SJSA1 (cell line): ENCODE data around the gene NUMBL. TPM values are rescaled to one million over a fixed set of nuclear protein-coding genes. Genes with fewer than 3 reads are reported as not detected.
A peak's percentile ranks its signal among the peaks of the same experiment; 100 is the strongest.

Experiments used
- DNase-seq, 2 experiments: peaks; one replicate each; pipeline ENCODE4 v3.0.0-alpha.2; 2015 to 2020; ENCODE audit warnings: low spot score in 2 of 2, low read depth in 1 of 2
- H3K27ac ChIP-seq: fragments of 250-450 bp; sonication (Bioruptor Pico); 2 replicates; pipeline ENCODE4 v1.5.1; 2020; ENCODE audit warnings: mild to moderate bottlenecking, moderate library complexity
- H3K27me3 ChIP-seq: fragments of 250-450 bp; sonication (Bioruptor Pico); replicated peaks from 2 replicates; pipeline ENCODE4 v1.5.1; 2020; ENCODE audit warnings: mild to moderate bottlenecking, moderate library complexity
- H3K36me3 ChIP-seq: fragments of 250-450 bp; sonication (Bioruptor Pico); 2 replicates; pipeline ENCODE4 v1.5.1; 2020; ENCODE audit warnings: mild to moderate bottlenecking
- H3K4me1 ChIP-seq: fragments of 250-450 bp; sonication (Bioruptor Pico); replicated peaks from 2 replicates; pipeline ENCODE4 v1.6.1; 2021; ENCODE audit warnings: mild to moderate bottlenecking
- H3K4me3 ChIP-seq: fragments of 250-450 bp; sonication (Bioruptor Pico); 2 replicates; pipeline ENCODE4 v1.5.1; 2020; ENCODE audit warnings: mild to moderate bottlenecking
- H3K9me3 ChIP-seq: fragments of 250-450 bp; sonication (Bioruptor Pico); replicated peaks from 2 replicates; pipeline ENCODE4 v1.5.1; 2020; ENCODE audit warnings: mild to moderate bottlenecking
- total RNA-seq: library from RNA; depleted of rRNA; stranded (reverse); fragments of >200 nt; shearing (Covaris generic); gene quantifications from 2 replicates; pipeline ENCODE4 v1.2.3, GENCODE V29; 2014

Gene NUMBL
- total RNA-seq, 1 experiment from 2014 or later, result 14.7 TPM

DNA sequence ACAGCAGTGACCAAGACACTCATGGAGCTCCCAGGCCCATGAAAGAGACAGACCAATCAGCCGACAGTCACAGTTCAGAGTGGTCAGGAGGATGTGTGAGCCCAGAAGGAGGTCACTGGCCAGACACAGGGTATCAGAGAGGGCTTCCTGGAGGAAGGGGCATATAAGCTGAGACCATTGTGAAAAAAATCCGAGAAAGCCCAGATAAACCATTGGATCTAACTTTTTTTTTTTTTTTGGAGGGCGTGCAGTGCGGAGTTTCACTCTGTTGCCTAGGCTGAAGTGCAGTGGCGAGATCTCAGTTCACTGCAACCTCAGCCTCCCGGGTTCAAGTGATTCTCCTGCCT lies 30.7 kb upstream of the NUMBL start:
- Histone ChIP-seq H3K27me3 (no peaks in the 10 kb centered on the region), H3K36me3 (peaks cover 8% of the 10 kb centered on the region; the same call in 1 of the 2 replicates), H3K4me1 (peaks cover 22% of the 10 kb centered on the region), H3K27ac (no peak overlapping the region), H3K9me3 (no peaks in the 10 kb centered on the region), H3K4me3 (no peak overlapping the region)
- DNase-seq, result no peak

- no peaks in the 10 kb centered on the region for H3K27me3 ChIP-seq
- H3K27ac ChIP-seq, result no peak overlapping the region
- H3K36me3 ChIP-seq, result peaks cover 8% of the 10 kb centered on the region; the same call in 1 of the 2 replicates
- H3K4me3 ChIP-seq, result no peak overlapping the region
- no peak for DNase-seq
- H3K9me3 ChIP-seq, result no peaks in the 10 kb centered on the region
- H3K4me1 ChIP-seq, result peaks cover 35% of the 10 kb centered on the region
Observed at GRCh38 chr19:40719414-40719894, 29.0 kb upstream of the NUMBL start.

- Histone ChIP-seq H3K36me3 (peaks cover 5% of the 10 kb centered on the region; the same call in 1 of the 2 replicates), H3K27ac (0 out of 2 replicates have a peak overlapping the region, but pooled peaks have one; percentile 9), H3K4me1 (peaks cover 37% of the 10 kb centered on the region), H3K4me3 (peak overlapping the region; percentile 78), H3K27me3 (no peaks in the 10 kb centered on the region), H3K9me3 (no peaks in the 10 kb centered on the region)
- peak in 1 of 2 experiments; percentile 15 for DNase-seq
Observed at GRCh38 chr19:40718774-40719391, 28.4 kb upstream of the NUMBL start.

DNA sequence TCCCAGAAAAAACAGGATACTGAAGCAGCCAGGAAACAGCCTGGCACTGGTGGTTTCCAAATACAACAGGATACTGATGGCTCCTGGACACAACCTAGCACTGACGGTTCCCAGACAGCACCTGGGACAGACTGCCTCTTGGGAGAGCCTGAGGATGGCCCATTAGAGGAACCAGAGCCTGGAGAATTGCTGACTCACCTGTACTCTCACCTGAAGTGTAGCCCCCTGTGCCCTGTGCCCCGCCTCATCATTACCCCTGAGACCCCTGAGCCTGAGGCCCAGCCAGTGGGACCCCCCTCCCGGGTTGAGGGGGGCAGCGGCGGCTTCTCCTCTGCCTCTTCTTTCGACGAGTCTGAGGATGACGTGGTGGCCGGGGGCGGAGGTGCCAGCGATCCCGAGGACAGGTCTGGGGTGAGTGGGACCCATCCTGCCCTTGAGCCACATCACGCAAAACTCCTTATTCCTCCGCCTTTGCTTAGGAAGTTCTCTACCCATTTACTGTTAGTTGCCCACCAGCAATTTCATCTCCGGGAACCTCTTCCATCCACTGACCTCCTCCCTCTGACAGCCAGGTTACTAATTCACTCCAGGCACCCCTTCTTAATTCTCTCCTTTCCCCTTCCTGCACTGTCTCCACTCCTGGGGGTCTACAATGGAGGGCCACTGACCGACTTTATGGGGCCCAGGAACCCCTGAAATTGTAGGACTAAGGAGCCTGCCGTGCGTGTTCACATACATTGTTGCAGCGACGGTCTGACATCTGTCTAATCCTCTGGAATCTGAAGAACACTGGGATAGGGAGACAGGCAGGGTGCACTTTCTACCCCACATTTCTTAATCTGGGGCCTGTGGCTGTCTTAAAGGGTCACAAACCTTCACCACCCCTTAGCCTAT lies 27.7 kb upstream of the NUMBL start:
- peak overlapping the region; percentile 93; the same call in 1 of the 2 replicates for H3K27ac ChIP-seq
- H3K9me3 ChIP-seq, result no peaks in the 10 kb centered on the region
- peak in 1 of 2 experiments; percentile 11 for DNase-seq
- H3K27me3 ChIP-seq, result no peaks in the 10 kb centered on the region
- peak overlapping the region; percentile 78 for H3K4me3 ChIP-seq
- H3K36me3 ChIP-seq, result no peaks in the 10 kb centered on the region
- H3K4me1 ChIP-seq, result peaks cover 37% of the 10 kb centered on the region

GRCh38 chr19:40717325-40717879 lies 27.0 kb upstream of the NUMBL start:
- Histone ChIP-seq H3K4me3 (peak overlapping the region; percentile 78), H3K27ac (peak overlapping the region; percentile 93), H3K27me3 (no peaks in the 10 kb centered on the region), H3K4me1 (peaks cover 37% of the 10 kb centered on the region), H3K36me3 (no peaks in the 10 kb centered on the region), H3K9me3 (no peaks in the 10 kb centered on the region)
- peak in 1 of 2 experiments; percentile 39 for DNase-seq

DNA sequence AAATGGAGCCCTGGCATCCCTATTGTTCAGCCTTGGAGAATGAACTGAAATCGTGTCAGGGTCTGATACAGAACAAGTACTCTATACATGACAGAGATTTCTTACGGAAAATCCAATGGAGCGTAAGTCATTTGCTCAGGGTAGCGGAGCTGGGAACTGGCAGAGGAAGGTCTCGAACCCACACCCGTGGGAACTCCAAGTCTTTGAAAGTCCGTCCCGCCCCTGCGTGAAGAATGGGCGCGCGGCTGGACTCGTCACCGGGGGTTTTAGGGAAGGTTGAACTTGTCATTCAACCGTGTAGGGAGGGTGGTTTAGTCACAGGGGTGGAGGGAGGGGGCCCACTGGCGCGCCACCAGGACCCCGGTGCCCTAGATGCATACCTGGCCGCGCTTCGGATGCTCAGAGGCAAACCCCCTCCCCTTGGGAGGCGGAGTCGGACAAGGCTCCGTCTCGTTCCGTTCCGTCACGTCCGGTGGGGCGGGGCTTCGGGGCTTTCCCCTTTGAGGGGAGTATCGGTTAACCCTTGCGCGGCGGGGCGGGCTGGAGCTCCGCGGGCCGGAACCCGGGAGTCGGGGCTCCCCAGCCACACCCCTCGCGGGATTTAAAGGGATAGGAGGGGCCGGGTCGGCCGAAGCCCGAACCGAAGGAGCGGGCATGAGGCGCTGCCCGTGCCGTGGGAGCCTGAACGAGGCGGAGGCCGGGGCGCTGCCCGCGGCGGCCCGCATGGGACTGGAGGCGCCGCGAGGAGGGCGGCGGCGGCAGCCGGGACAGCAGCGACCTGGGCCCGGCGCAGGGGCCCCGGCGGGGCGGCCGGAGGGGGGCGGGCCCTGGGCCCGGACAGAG lies 26.3 kb upstream of the NUMBL start, which contains the start of the genes COQ8B and ITPKC:
Gene COQ8B, minus strand, starts transcription at position 405 of the 843 bp plus-strand sequence. CDS start 2,254 bp downstream, outside the sequence.
Gene ITPKC, plus strand, starts transcription at position 631 of the 843 bp plus-strand sequence. Its CDS starts 24 bp downstream, at position 655.
- DNase-seq, result peak; percentile 98 to 99
- no peaks in the 10 kb centered on the region for H3K27me3 ChIP-seq
- H3K9me3 ChIP-seq, result no peaks in the 10 kb centered on the region
- H3K36me3 ChIP-seq, result no peaks in the 10 kb centered on the region
- H3K27ac ChIP-seq, result peak within 1 kb of the TSS; percentile 93
- peaks cover 37% of the 10 kb centered on the region for H3K4me1 ChIP-seq
- H3K4me3 ChIP-seq, result peak within 1 kb of the TSS; percentile 78

DNA sequence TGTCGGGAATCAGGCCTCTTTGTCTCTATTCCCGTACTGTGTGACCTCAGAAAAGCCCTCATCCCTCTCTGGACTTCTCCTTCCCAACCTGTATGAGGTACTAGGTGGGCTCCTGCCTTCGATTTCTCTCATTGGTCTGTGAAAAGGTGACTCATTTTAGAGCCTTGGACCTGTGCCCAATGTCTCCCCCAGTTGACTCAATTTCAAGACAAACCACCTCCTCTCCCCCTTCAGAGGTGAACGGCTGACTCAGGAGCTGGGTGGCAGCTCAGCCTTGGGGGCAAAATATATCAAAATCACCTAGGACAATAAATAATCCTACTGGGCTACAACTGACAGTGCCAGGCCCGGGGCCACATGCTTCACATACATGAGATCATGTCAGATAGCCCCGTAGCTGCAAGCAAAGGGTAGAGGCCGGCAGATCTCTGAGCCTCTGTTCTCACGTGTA lies 25.6 kb upstream of the NUMBL start:
- Histone ChIP-seq H3K9me3 (no peaks in the 10 kb centered on the region), H3K27ac (peak overlapping the region; percentile 93), H3K4me1 (peaks cover 37% of the 10 kb centered on the region), H3K36me3 (0 out of 2 replicates have a peak, but pooled peaks cover 4% of the 10 kb centered on the region), H3K4me3 (peak overlapping the region; percentile 78), H3K27me3 (no peaks in the 10 kb centered on the region)
- DNase-seq, result peak; percentile 85 to 95

GRCh38 chr19:40714441-40715299 lies 24.2 kb upstream of the NUMBL start:
- Histone ChIP-seq H3K4me3 (peak overlapping the region; percentile 38), H3K27ac (peak overlapping the region; percentile 93), H3K9me3 (no peaks in the 10 kb centered on the region), H3K4me1 (peaks cover 37% of the 10 kb centered on the region), H3K36me3 (peaks cover 4% of the 10 kb centered on the region; the same call in 1 of the 2 replicates), H3K27me3 (no peaks in the 10 kb centered on the region)
- DNase-seq, result peak; percentile 90 to 91

GRCh38 chr19:40713939-40714338 lies 23.5 kb upstream of the NUMBL start:
- no peak overlapping the region for H3K27ac ChIP-seq
- no peaks in the 10 kb centered on the region for H3K27me3 ChIP-seq
- no peak overlapping the region for H3K4me3 ChIP-seq
- peaks cover 12% of the 10 kb centered on the region for H3K36me3 ChIP-seq
- H3K4me1 ChIP-seq, result peaks cover 36% of the 10 kb centered on the region
- H3K9me3 ChIP-seq, result no peaks in the 10 kb centered on the region
- no peak for DNase-seq

DNA sequence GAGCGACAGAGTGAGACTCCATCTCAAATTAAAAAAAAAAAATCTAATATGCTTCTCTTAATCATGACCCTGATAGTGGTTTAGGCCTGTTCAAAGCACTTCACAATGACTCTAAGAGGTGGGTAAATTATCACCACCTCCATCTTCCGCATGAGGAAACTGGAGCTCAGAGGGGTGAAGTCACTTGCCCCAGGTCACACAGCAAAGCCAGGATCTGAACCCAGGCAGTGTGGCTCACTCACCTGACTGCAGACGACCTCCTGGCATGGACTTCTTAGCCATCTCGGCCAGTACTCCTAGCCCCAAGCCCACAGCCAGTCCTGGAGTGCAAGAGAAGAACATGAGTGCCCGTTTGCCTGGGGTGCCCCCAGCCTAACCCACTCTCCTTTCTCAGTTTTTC lies 19.4 kb upstream of the NUMBL start:
- Histone ChIP-seq H3K36me3 (peaks cover 28% of the 10 kb centered on the region), H3K4me3 (no peak overlapping the region), H3K9me3 (no peaks in the 10 kb centered on the region), H3K27me3 (no peaks in the 10 kb centered on the region), H3K27ac (no peak overlapping the region), H3K4me1 (peaks cover 5% of the 10 kb centered on the region)
- no peak for DNase-seq

- H3K9me3 ChIP-seq, result no peaks in the 10 kb centered on the region
- no peak overlapping the region for H3K27ac ChIP-seq
- no peaks in the 10 kb centered on the region for H3K4me1 ChIP-seq
- no peak for DNase-seq
- H3K36me3 ChIP-seq, result peaks cover 36% of the 10 kb centered on the region
- H3K27me3 ChIP-seq, result no peaks in the 10 kb centered on the region
- H3K4me3 ChIP-seq, result no peak overlapping the region
Observed at GRCh38 chr19:40707615-40708014, 17.2 kb upstream of the NUMBL start.

GRCh38 chr19:40705950-40706619 lies 15.6 kb upstream of the NUMBL start:
- Histone ChIP-seq H3K4me3 (no peak overlapping the region), H3K9me3 (no peaks in the 10 kb centered on the region), H3K27ac (no peak overlapping the region), H3K4me1 (no peaks in the 10 kb centered on the region), H3K27me3 (no peaks in the 10 kb centered on the region), H3K36me3 (peaks cover 41% of the 10 kb centered on the region)
- no peak for DNase-seq
